Measurements from ENCODE around the gene ODAM.
"Not testable (repeated sequence)": the region's sequence is repeated elsewhere in the genome, so short reads cannot be mapped to it uniquely, and the experiment has no call there.

Gene ODAM

DNA sequence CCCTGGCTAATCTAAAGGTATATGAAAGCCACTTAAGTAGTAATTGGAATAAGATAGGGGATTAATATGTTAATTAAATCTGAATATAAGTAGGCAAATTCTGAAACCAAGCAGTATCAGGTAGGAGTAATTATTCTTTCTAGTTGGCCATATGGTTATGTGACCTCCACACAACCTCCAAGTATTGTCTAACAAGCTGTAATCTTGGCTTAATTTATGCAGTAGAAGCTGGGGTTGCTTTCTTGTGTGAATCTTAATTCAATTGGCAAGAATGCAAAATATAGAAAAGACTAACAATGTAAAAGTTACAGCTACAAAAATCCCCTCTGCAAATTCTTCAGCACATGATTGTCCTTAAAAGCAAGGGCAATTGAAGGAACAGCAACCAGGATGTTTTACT, 20.6 kb downstream of the ODAM start:
- not testable (repeated sequence) for H3K9me3 ChIP-seq (ENCODE audit: control insufficient read depth in 1 of 2, low read length in 2 of 2); H3K9ac ChIP-seq (ENCODE audit: low read depth in 1 of 2, low read length in 2 of 2); H3K27ac ChIP-seq (ENCODE audit: low read depth, low read length); H3K36me3 ChIP-seq (ENCODE audit: control insufficient read depth in 1 of 2, insufficient read depth in 2 of 2, low read length in 2 of 2); H3K4me1 ChIP-seq (ENCODE audit: control insufficient read depth in 1 of 2, insufficient read depth in 2 of 2, low read length in 2 of 2); H3K4me3 ChIP-seq (ENCODE audit: low read depth in 1 of 2, low read length in 2 of 2); H3K27me3 ChIP-seq (ENCODE audit: control insufficient read depth in 1 of 2, insufficient read depth in 2 of 2, low read length in 2 of 2)

DNA sequence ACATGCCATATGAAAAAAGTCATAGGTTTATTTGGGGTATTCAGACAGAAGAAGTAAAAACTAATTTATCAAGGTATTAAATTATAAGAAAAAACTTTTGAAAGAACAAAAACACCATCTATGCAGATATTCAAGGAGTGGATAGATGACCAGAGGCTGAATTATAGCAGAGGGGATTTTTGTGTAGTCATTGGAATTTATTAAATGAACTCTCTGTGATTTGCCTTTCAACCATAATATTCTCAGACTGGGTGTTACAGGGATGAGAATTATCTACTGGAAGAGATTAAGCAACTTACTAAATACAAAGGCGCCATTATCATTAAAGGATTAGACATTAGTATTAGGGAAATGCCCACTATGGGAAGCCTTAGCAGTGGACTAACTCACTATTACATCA, 21.0 kb downstream of the ODAM start:
- H3K27me3 ChIP-seq (ENCODE audit: control insufficient read depth in 1 of 2, insufficient read depth in 2 of 2, low read length in 2 of 2); H3K4me3 ChIP-seq (ENCODE audit: low read depth in 1 of 2, low read length in 2 of 2); H3K9ac ChIP-seq (ENCODE audit: low read depth in 1 of 2, low read length in 2 of 2); H3K4me1 ChIP-seq (ENCODE audit: control insufficient read depth in 1 of 2, insufficient read depth in 2 of 2, low read length in 2 of 2); H3K9me3 ChIP-seq (ENCODE audit: control insufficient read depth in 1 of 2, low read length in 2 of 2); H3K36me3 ChIP-seq (ENCODE audit: control insufficient read depth in 1 of 2, insufficient read depth in 2 of 2, low read length in 2 of 2); H3K27ac ChIP-seq (ENCODE audit: low read depth, low read length): not testable (repeated sequence)

DNA sequence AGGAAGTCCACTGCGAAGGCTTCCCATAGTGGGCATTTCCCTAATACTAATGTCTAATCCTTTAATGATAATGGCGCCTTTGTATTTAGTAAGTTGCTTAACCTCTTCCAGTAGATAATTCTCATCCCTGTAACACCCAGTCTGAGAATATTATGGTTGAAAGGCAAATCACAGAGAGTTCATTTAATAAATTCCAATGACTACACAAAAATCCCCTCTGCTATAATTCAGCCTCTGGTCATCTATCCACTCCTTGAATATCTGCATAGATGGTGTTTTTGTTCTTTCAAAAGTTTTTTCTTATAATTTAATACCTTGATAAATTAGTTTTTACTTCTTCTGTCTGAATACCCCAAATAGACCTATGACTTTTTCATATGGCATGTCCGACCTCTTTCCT, 25.9 kb downstream of the ODAM start:
- not testable (repeated sequence) for H3K27me3 ChIP-seq (ENCODE audit: control insufficient read depth in 1 of 2, insufficient read depth in 2 of 2, low read length in 2 of 2); H3K9me3 ChIP-seq (ENCODE audit: control insufficient read depth in 1 of 2, low read length in 2 of 2); H3K9ac ChIP-seq (ENCODE audit: low read depth in 1 of 2, low read length in 2 of 2)

DNA sequence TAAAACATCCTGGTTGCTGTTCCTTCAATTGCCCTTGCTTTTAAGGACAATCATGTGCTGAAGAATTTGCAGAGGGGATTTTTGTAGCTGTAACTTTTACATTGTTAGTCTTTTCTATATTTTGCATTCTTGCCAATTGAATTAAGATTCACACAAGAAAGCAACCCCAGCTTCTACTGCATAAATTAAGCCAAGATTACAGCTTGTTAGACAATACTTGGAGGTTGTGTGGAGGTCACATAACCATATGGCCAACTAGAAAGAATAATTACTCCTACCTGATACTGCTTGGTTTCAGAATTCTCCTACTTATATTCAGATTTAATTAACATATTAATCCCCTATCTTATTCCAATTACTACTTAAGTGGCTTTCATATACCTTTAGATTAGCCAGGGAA, 26.3 kb downstream of the ODAM start:
- not testable (repeated sequence) for H3K9me3 ChIP-seq (ENCODE audit: control insufficient read depth in 1 of 2, low read length in 2 of 2); H3K27me3 ChIP-seq (ENCODE audit: control insufficient read depth in 1 of 2, insufficient read depth in 2 of 2, low read length in 2 of 2); H3K9ac ChIP-seq (ENCODE audit: low read depth in 1 of 2, low read length in 2 of 2); H3K36me3 ChIP-seq (ENCODE audit: control insufficient read depth in 1 of 2, insufficient read depth in 2 of 2, low read length in 2 of 2); H3K4me3 ChIP-seq (ENCODE audit: low read depth in 1 of 2, low read length in 2 of 2); H3K27ac ChIP-seq (ENCODE audit: low read depth, low read length); H3K4me1 ChIP-seq (ENCODE audit: control insufficient read depth in 1 of 2, insufficient read depth in 2 of 2, low read length in 2 of 2)

More for the DNA sequence above, 25.9 kb downstream of the ODAM start:
- not testable (repeated sequence) for H3K4me3 ChIP-seq (ENCODE audit: low read depth in 1 of 2, low read length in 2 of 2); H3K27ac ChIP-seq (ENCODE audit: low read depth, low read length); H3K36me3 ChIP-seq (ENCODE audit: control insufficient read depth in 1 of 2, insufficient read depth in 2 of 2, low read length in 2 of 2); H3K4me1 ChIP-seq (ENCODE audit: control insufficient read depth in 1 of 2, insufficient read depth in 2 of 2, low read length in 2 of 2)

DNA sequence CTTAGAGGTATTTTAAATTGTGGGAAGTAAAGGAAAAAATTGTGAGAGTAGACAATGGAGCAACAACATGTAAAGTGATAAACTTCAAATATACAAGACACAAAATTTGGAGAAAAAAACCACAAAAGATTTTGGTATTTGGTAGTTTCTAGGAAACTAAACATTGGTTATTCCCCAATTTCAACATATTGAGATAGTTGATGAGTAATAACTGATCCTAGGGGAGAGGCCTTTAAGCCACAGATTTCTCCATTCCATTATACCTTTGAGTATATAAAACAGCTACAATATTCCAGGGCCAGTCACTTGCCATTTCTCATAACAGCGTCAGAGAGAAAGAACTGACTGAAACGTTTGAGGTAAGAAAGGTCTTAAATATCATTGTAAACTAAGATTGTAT, 30.3 kb downstream of the ODAM start, which contains the start of gene FDCSP:
TSS of gene FDCSP (plus strand) at position 301 of the 400 bp plus-strand sequence. CDS start 5,071 bp downstream, outside the sequence.
- no peak within 1 kb of the TSS for H3K27ac ChIP-seq (ENCODE audit: low read depth, low read length)
- H3K4me3 ChIP-seq (ENCODE audit: low read depth in 1 of 2, low read length in 2 of 2) = no peak within 1 kb of the TSS
- no peaks in the 10 kb centered on the region for H3K9me3 ChIP-seq (ENCODE audit: control insufficient read depth in 1 of 2, low read length in 2 of 2)
- no peaks in the 10 kb centered on the region for H3K4me1 ChIP-seq (ENCODE audit: control insufficient read depth in 1 of 2, insufficient read depth in 2 of 2, low read length in 2 of 2)
- H3K36me3 ChIP-seq (ENCODE audit: control insufficient read depth in 1 of 2, insufficient read depth in 2 of 2, low read length in 2 of 2) = no peaks in the 10 kb centered on the region
- H3K9ac ChIP-seq (ENCODE audit: low read depth in 1 of 2, low read length in 2 of 2) = no peak within 1 kb of the TSS
- no peaks in the 10 kb centered on the region for H3K27me3 ChIP-seq (ENCODE audit: control insufficient read depth in 1 of 2, insufficient read depth in 2 of 2, low read length in 2 of 2)

DNA sequence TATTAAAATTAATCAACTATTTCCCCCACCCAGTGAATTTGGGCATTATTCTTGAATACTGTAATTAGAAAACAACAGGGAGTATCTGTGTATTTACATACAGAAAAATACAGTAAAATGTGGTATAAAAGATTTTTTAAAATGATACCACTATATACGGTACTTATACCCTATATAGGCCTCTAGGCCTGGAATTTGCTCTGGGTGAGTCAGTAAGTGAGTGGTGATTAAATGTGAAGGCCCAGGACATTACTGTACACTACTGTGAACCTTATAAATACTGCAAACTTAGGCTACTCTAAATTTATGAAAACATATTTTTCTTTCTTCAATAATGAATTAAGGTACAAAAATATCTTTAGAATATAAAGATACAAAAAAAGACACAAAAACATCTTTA, 40.6 kb downstream of the ODAM start:
- no peaks in the 10 kb centered on the region for H3K9me3 ChIP-seq (ENCODE audit: control insufficient read depth in 1 of 2, low read length in 2 of 2)
- no peaks in the 10 kb centered on the region for H3K36me3 ChIP-seq (ENCODE audit: control insufficient read depth in 1 of 2, insufficient read depth in 2 of 2, low read length in 2 of 2)
- no peak overlapping the region for H3K27ac ChIP-seq (ENCODE audit: low read depth, low read length)
- H3K4me1 ChIP-seq (ENCODE audit: control insufficient read depth in 1 of 2, insufficient read depth in 2 of 2, low read length in 2 of 2) = no peaks in the 10 kb centered on the region
- no peak overlapping the region for H3K9ac ChIP-seq (ENCODE audit: low read depth in 1 of 2, low read length in 2 of 2)
- H3K4me3 ChIP-seq (ENCODE audit: low read depth in 1 of 2, low read length in 2 of 2) = no peak overlapping the region
- no peaks in the 10 kb centered on the region for H3K27me3 ChIP-seq (ENCODE audit: control insufficient read depth in 1 of 2, insufficient read depth in 2 of 2, low read length in 2 of 2)

DNA sequence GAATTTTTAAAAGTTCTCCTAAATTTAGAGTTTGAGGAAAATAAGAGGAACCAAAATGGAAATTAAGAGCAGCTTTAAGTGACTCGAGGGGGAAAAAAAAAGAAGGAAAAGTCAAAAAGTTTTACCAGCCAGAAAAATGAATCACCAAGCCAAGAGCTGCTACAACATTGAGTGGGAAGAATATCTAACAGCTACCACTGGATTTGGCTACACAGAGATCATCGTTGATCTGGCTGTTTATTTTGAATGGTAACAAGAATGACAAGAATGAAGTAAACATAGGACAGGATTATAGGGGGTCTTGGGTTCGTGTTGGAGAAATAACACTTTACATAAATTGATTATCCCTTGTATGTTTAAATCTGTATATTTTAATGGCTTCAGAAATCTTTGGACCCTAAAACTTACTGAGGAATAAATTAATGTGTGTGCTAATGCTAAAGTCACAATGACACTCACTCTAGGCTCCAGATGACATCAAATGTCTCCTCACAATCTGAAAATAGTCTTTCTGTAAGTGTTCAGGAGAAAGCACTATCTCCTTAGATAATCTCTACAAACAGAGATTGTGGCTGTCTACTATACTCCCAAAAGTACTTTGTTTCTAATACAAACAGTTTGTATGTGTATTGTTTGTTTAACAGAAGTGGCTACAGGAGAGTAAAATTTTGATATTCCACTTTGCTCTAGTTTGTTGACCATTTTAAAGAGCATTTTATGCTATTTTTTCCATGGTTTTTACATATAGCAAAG, 43.8 kb downstream of the ODAM start:
- Histone ChIP-seq H3K4me1 (ENCODE audit: control insufficient read depth in 1 of 2, insufficient read depth in 2 of 2, low read length in 2 of 2) (no peaks in the 10 kb centered on the region), H3K9me3 (ENCODE audit: control insufficient read depth in 1 of 2, low read length in 2 of 2) (no peaks in the 10 kb centered on the region), H3K4me3 (ENCODE audit: low read depth in 1 of 2, low read length in 2 of 2) (no peak overlapping the region), H3K27me3 (ENCODE audit: control insufficient read depth in 1 of 2, insufficient read depth in 2 of 2, low read length in 2 of 2) (no peaks in the 10 kb centered on the region), H3K9ac (ENCODE audit: low read depth in 1 of 2, low read length in 2 of 2) (no peak overlapping the region), H3K36me3 (ENCODE audit: control insufficient read depth in 1 of 2, insufficient read depth in 2 of 2, low read length in 2 of 2) (no peaks in the 10 kb centered on the region), H3K27ac (ENCODE audit: low read depth, low read length) (no peak overlapping the region)

DNA sequence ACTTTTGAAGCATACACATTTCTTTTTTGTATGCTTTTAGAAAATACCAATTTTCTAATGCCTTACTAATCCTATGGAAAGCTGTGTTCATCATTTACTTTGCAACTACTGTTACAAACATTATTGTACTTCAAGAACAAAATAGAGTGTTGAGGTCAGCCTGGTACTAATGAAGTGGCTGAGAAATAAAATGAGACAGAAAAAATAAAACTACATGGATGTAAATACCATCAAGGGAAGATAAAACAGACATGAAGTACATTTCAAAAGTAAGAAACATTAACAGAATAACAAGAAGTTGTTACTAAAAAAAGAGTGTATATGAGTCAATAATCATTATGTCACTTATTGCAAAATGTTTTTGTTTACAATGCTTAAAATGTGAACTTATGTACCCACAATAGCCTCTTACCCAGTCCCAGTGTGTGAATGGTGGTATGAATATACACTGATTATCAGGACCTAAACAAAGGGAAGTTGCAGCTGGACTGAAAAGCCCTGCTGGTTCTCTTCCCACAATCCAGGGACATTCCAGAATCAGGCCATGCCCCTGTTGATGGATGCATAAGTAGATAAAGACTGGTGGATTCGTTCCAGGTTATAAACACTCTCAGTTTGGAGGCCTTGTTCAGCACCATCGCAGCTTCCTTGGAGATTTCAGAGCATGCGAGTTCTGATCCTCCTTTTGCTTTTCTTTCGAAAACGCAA, 44.5 kb downstream of the ODAM start:
- H3K4me1 ChIP-seq (ENCODE audit: control insufficient read depth in 1 of 2, insufficient read depth in 2 of 2, low read length in 2 of 2) = no peaks in the 10 kb centered on the region
- no peak overlapping the region for H3K27ac ChIP-seq (ENCODE audit: low read depth, low read length)
- no peaks in the 10 kb centered on the region for H3K27me3 ChIP-seq (ENCODE audit: control insufficient read depth in 1 of 2, insufficient read depth in 2 of 2, low read length in 2 of 2)
- no peak overlapping the region for H3K4me3 ChIP-seq (ENCODE audit: low read depth in 1 of 2, low read length in 2 of 2)
- no peak overlapping the region for H3K9ac ChIP-seq (ENCODE audit: low read depth in 1 of 2, low read length in 2 of 2)
- no peaks in the 10 kb centered on the region for H3K9me3 ChIP-seq (ENCODE audit: control insufficient read depth in 1 of 2, low read length in 2 of 2)
- no peaks in the 10 kb centered on the region for H3K36me3 ChIP-seq (ENCODE audit: control insufficient read depth in 1 of 2, insufficient read depth in 2 of 2, low read length in 2 of 2)

DNA sequence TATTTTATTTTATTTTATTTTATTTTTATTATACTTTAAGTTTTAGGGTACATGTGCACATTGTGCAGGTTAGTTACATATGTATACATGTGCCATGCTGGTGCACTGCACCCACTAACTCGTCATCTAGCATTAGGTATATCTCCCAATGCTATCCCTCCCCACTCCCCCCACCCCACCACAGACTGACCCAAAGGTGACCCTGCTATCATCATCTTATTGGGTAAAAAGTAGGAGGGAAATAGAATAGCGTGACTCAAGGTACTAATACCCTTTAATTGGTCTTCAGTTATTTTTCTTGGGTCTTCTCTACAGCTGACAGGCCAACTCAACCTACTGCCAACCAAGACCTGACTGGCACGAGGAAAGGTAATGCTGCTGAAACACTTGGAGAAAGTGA, 46.8 kb downstream of the ODAM start, which contains the start of gene CSN3:
TSS of gene CSN3 (plus strand) at position 301 of the 400 bp plus-strand sequence. CDS start 2,223 bp downstream, outside the sequence.
- not testable (repeated sequence) for H3K4me1 ChIP-seq (ENCODE audit: control insufficient read depth in 1 of 2, insufficient read depth in 2 of 2, low read length in 2 of 2); H3K27me3 ChIP-seq (ENCODE audit: control insufficient read depth in 1 of 2, insufficient read depth in 2 of 2, low read length in 2 of 2); H3K9me3 ChIP-seq (ENCODE audit: control insufficient read depth in 1 of 2, low read length in 2 of 2); H3K9ac ChIP-seq (ENCODE audit: low read depth in 1 of 2, low read length in 2 of 2); H3K36me3 ChIP-seq (ENCODE audit: control insufficient read depth in 1 of 2, insufficient read depth in 2 of 2, low read length in 2 of 2); H3K27ac ChIP-seq (ENCODE audit: low read depth, low read length); H3K4me3 ChIP-seq (ENCODE audit: low read depth in 1 of 2, low read length in 2 of 2)

DNA sequence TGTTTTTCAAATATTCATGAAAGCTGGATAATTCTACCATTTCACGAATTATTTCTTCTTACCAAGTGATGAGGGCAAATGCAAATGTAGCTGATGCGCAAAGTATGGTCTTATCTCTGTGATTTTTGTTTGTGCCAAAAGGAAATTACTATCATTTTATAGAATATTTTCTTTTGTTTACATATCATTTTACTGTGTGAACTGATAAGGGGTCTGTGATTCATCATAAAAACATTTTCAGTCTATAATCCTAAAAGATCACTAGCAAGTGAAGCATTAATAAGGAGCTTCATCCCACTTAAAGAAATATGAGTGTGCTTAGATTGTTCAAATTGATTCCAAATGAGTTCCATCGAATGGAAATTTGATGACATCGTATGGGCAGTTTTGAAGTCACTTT, 47.6 kb downstream of the ODAM start:
- Histone ChIP-seq H3K36me3 (ENCODE audit: control insufficient read depth in 1 of 2, insufficient read depth in 2 of 2, low read length in 2 of 2) (no peaks in the 10 kb centered on the region), H3K4me3 (ENCODE audit: low read depth in 1 of 2, low read length in 2 of 2) (no peak overlapping the region), H3K4me1 (ENCODE audit: control insufficient read depth in 1 of 2, insufficient read depth in 2 of 2, low read length in 2 of 2) (no peaks in the 10 kb centered on the region), H3K27ac (ENCODE audit: low read depth, low read length) (no peak overlapping the region), H3K27me3 (ENCODE audit: control insufficient read depth in 1 of 2, insufficient read depth in 2 of 2, low read length in 2 of 2) (no peaks in the 10 kb centered on the region), H3K9me3 (ENCODE audit: control insufficient read depth in 1 of 2, low read length in 2 of 2) (no peaks in the 10 kb centered on the region), H3K9ac (ENCODE audit: low read depth in 1 of 2, low read length in 2 of 2) (no peak overlapping the region)

Measured in duodenal mucosa (tissue), 2 donors.